ENCODE measurements around the gene GUCY2D. TPM values are rescaled to one million over a fixed set of nuclear protein-coding genes. Genes with fewer than 3 reads are reported as not detected.

Gene GUCY2D
- total and polyA plus RNA-seq, 8 donors = 0.13 to 3.4 (median 0.73) TPM; not detected in 4

GRCh38 chr17:8015957-8016631 lies 13.7 kb downstream of the GUCY2D start:
- intact Hi-C loops (cut with DNase I) = no loop called here
- peaks cover 0 to 47% of the 10 kb centered on the region in 2 donors for H3K27me3 ChIP-seq
- H3K4me1 ChIP-seq = peaks cover 29 to 54% of the 10 kb centered on the region in 2 donors
- no peaks in the 10 kb centered on the region for H3K9me3 ChIP-seq
- peak overlapping the region; percentile 73 to 75 for H3K27ac ChIP-seq
- DNase-seq (peak in 2 of 4 donors; percentile 73 to 89), ATAC-seq (peak; percentile 75)
- no peaks in the 10 kb centered on the region for H3K36me3 ChIP-seq
- no peak for TF ChIP-seq CTCF (IDR thresholded peaks at IDR 0.05)
- H3K4me3 ChIP-seq = peak overlapping the region; percentile 45 to 47

- no peaks in the 10 kb centered on the region for H3K9me3 ChIP-seq
- DNase-seq (peak in 2 of 4 donors; percentile 82 to 85), ATAC-seq (peak; percentile 91)
- H3K4me1 ChIP-seq = peaks cover 29 to 54% of the 10 kb centered on the region in 2 donors
- peaks cover 0 to 47% of the 10 kb centered on the region in 2 donors for H3K27me3 ChIP-seq
- H3K4me3 ChIP-seq = peak overlapping the region; percentile 45 to 47
- intact Hi-C loops (cut with DNase I) = no loop called here
- H3K36me3 ChIP-seq = no peaks in the 10 kb centered on the region
- peak; percentile 54 to 86 for TF ChIP-seq CTCF (IDR thresholded peaks at IDR 0.05)
- peak overlapping the region; percentile 73 to 75 for H3K27ac ChIP-seq
Measured at GRCh38 chr17:8016632-8017424, 14.4 kb downstream of the GUCY2D start.

- no peaks in the 10 kb centered on the region for H3K36me3 ChIP-seq
- no peak for TF ChIP-seq CTCF (IDR thresholded peaks at IDR 0.05)
- H3K4me1 ChIP-seq = peaks cover 29 to 63% of the 10 kb centered on the region in 2 donors
- DNase-seq (no peak), ATAC-seq (no peak)
- no peak overlapping the region for H3K4me3 ChIP-seq
- H3K27ac ChIP-seq = peak overlapping the region; percentile 73 to 75
- intact Hi-C loops (cut with DNase I) = no loop called here
- no peaks in the 10 kb centered on the region for H3K9me3 ChIP-seq
- peaks cover 0 to 35% of the 10 kb centered on the region in 2 donors for H3K27me3 ChIP-seq
Measured at GRCh38 chr17:8018436-8018835, 16.0 kb downstream of the GUCY2D start.

GRCh38 chr17:8019166-8019565 lies 16.8 kb downstream of the GUCY2D start:
- Histone ChIP-seq H3K4me1 (peaks cover 29 to 70% of the 10 kb centered on the region in 2 donors), H3K4me3 (no peak overlapping the region), H3K36me3 (no peaks in the 10 kb centered on the region), H3K27me3 (peaks cover 0 to 27% of the 10 kb centered on the region in 2 donors), H3K27ac (no peak overlapping the region), H3K9me3 (no peaks in the 10 kb centered on the region)
- TF ChIP-seq CTCF (IDR thresholded peaks at IDR 0.05) = no peak
- intact Hi-C loops (cut with DNase I) = no loop called here
- no peak for DNase-seq
- ATAC-seq = no peak

Data from left lung (tissue), 10 donors.